Measurements from ENCODE around the gene CYP11A1. TPM values are rescaled to one million over a fixed set of nuclear protein-coding genes. Genes with fewer than 3 reads are reported as not detected.

CYP11A1 gene
- polyA plus RNA-seq, 3 donors: not detected

DNA sequence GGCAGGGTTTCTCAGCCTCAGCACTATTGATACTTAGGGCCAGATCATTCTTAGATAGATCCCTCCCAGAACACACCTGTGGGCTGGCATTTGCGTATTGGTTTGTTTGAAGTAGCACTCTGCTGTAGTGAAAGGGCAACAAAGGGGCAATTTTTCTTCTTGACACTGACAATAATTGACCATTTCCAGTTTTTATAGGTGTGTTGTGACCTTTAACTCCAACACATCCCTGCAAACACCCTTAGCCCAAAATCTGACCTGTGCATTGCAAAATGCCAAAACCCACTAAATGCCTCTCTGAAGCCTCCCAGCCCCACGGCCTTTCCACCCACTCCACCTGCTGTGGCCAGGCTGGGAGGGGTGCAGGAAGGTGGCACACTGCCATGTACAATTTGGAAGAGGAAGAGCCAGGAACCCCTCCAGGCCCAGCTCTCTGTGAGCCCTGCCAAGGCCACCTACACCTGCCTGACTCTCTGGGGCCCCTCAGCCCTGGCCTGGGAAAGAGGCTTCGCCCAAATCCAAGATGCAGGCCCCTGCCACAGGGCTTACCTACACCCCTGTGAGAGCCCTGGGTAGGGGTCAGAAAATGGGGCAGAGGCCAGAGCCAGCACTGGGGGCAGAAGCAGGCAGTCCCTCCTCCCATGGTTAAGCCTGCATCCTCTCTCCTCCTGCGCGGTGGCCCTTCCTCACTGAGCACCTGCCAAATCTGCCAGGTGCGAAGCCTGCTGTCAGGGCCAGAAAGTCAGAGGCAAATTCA is 9.6 kb upstream of the CYP11A1 start:
- Histone ChIP-seq H3K27ac (ENCODE audit: low read depth in 1 of 2, low read length in 2 of 2) (no peak overlapping the region), H3K27me3 (ENCODE audit: control insufficient read depth in 2 of 2, insufficient read depth in 2 of 2, low read length in 2 of 2) (peaks cover 3 to 15% of the 10 kb centered on the region in 2 donors), H3K4me2 (replicated peaks; ENCODE audit: extremely low read depth, low read length, poor library complexity, severe bottlenecking) (no peak overlapping the region), H3K4me3 (replicated peaks in 1 of 3; ENCODE audit: low read depth in 2 of 3, low read length in 3 of 3) (no peak overlapping the region), H3K4me1 (ENCODE audit: control insufficient read depth in 1 of 2, insufficient read depth in 2 of 2, low read length in 2 of 2) (peaks cover 14 to 19% of the 10 kb centered on the region in 2 donors), H3K79me2 (ENCODE audit: insufficient read depth, low read length) (no peaks in the 10 kb centered on the region), H2AFZ (ENCODE audit: insufficient read depth, low read depth, low read length, poor library complexity, severe bottlenecking) (no peak overlapping the region), H3K36me3 (replicated peaks in 1 of 2; ENCODE audit: control insufficient read depth in 1 of 2, insufficient read depth in 2 of 2, low read length in 2 of 2) (no peaks in the 10 kb centered on the region), H3K9ac (ENCODE audit: insufficient read depth, low read length, poor library complexity, severe bottlenecking) (no peak overlapping the region), H4K20me1 (ENCODE audit: insufficient read depth, low read length) (peaks cover 6% of the 10 kb centered on the region), H3K9me3 (replicated peaks in 1 of 2; ENCODE audit: control insufficient read depth in 1 of 2, insufficient read depth in 1 of 2, low read length in 2 of 2) (no peaks in the 10 kb centered on the region)
- DNase-seq: no peak
- H3K4me1 Mint-ChIP-seq: peaks cover 21% of the 10 kb centered on the region
- intact Hi-C loops (cut with micrococcal nuclease): loop anchor here in 1 of 2 donors (10.0 kb wide), 1 partner anchor 388 kb away; no protein-coding TSS in a partner anchor
- TF ChIP-seq, protein P1, sequence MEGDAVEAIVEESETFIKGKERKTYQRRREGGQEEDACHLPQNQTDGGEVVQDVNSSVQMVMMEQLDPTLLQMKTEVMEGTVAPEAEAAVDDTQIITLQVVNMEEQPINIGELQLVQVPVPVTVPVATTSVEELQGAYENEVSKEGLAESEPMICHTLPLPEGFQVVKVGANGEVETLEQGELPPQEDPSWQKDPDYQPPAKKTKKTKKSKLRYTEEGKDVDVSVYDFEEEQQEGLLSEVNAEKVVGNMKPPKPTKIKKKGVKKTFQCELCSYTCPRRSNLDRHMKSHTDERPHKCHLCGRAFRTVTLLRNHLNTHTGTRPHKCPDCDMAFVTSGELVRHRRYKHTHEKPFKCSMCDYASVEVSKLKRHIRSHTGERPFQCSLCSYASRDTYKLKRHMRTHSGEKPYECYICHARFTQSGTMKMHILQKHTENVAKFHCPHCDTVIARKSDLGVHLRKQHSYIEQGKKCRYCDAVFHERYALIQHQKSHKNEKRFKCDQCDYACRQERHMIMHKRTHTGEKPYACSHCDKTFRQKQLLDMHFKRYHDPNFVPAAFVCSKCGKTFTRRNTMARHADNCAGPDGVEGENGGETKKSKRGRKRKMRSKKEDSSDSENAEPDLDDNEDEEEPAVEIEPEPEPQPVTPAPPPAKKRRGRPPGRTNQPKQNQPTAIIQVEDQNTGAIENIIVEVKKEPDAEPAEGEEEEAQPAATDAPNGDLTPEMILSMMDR (IDR thresholded peaks at IDR 0.05): no peak
- H3K27ac Mint-ChIP-seq: no peak overlapping the region
- WGBS (ENCODE audit: insufficient coverage): 100% methylated on average over 1 of the region's 6 CpGs
- no peaks in the 10 kb centered on the region for H3K9me3 Mint-ChIP-seq
- H3K27me3 Mint-ChIP-seq (ENCODE audit: low read depth in 3 of 3): peaks cover 17 to 43% (median 23%) of the 10 kb centered on the region in 3 donors
- no peak overlapping the region for H3K4me3 Mint-ChIP-seq
- no peaks in the 10 kb centered on the region for H3K36me3 Mint-ChIP-seq

- Histone ChIP-seq H3K9me3 (replicated peaks in 1 of 2; ENCODE audit: control insufficient read depth in 1 of 2, insufficient read depth in 1 of 2, low read length in 2 of 2) (no peaks in the 10 kb centered on the region), H3K4me2 (replicated peaks; ENCODE audit: extremely low read depth, low read length, poor library complexity, severe bottlenecking) (no peak overlapping the region), H3K27me3 (ENCODE audit: control insufficient read depth in 2 of 2, insufficient read depth in 2 of 2, low read length in 2 of 2) (peaks cover 3 to 15% of the 10 kb centered on the region in 2 donors), H3K36me3 (replicated peaks in 1 of 2; ENCODE audit: control insufficient read depth in 1 of 2, insufficient read depth in 2 of 2, low read length in 2 of 2) (no peaks in the 10 kb centered on the region), H2AFZ (ENCODE audit: insufficient read depth, low read depth, low read length, poor library complexity, severe bottlenecking) (no peak overlapping the region), H3K4me1 (ENCODE audit: control insufficient read depth in 1 of 2, insufficient read depth in 2 of 2, low read length in 2 of 2) (peaks cover 14 to 19% of the 10 kb centered on the region in 2 donors), H4K20me1 (ENCODE audit: insufficient read depth, low read length) (peaks cover 6% of the 10 kb centered on the region), H3K4me3 (replicated peaks in 1 of 3; ENCODE audit: low read depth in 2 of 3, low read length in 3 of 3) (no peak overlapping the region), H3K27ac (ENCODE audit: low read depth in 1 of 2, low read length in 2 of 2) (no peak overlapping the region), H3K79me2 (ENCODE audit: insufficient read depth, low read length) (no peaks in the 10 kb centered on the region), H3K9ac (ENCODE audit: insufficient read depth, low read length, poor library complexity, severe bottlenecking) (no peak overlapping the region)
- H3K27me3 Mint-ChIP-seq (ENCODE audit: low read depth in 3 of 3): peaks cover 22 to 49% (median 24%) of the 10 kb centered on the region in 3 donors
- TF ChIP-seq, protein P1 (IDR thresholded peaks at IDR 0.05): no peak
- 83% methylated on average over 1 of the region's 1 CpG for WGBS (ENCODE audit: insufficient coverage)
- H3K4me3 Mint-ChIP-seq: peak overlapping the region in 1 of 2 donors; percentile 4
- no peaks in the 10 kb centered on the region for H3K36me3 Mint-ChIP-seq
- intact Hi-C loops (cut with micrococcal nuclease): loop anchor here in 1 of 2 donors (10.0 kb wide), 1 partner anchor 389 kb away; no protein-coding TSS in a partner anchor
- peaks cover 21% of the 10 kb centered on the region for H3K4me1 Mint-ChIP-seq
- DNase-seq: no peak
- H3K27ac Mint-ChIP-seq: no peak overlapping the region
- H3K9me3 Mint-ChIP-seq: no peaks in the 10 kb centered on the region
Observed at GRCh38 chr15:74376226-74376625, 8.8 kb upstream of the CYP11A1 start.
